Gastroesophageal sphincter (tissue), 4 donors: Measurements from ENCODE around the gene TAF6L. TPM values are rescaled to one million over a fixed set of nuclear protein-coding genes. Genes with fewer than 3 reads are reported as not detected.
"Not testable (repeated sequence)": the region's sequence is repeated elsewhere in the genome, so short reads cannot be mapped to it uniquely, and the experiment has no call there.

Experiments
- ATAC-seq: fragments of 150-250 bp; one replicate; pipeline ENCODE4 v1.9.1; 2016; ENCODE audit warnings: mild to moderate bottlenecking, moderate library complexity
- H3K27ac ChIP-seq, 4 donors: fragments of 200-600 bp; sonication (generic) in 3 of 4; 1 replicate in 3 of 4; 2 replicates in 1 of 4; pipeline ENCODE4 v1.5.1; 2016 to 2019
- H3K27me3 ChIP-seq: fragments of 200-600 bp; sonication (generic); one replicate; pipeline ENCODE4 v1.5.1; 2019
- H3K36me3 ChIP-seq, 2 donors: fragments of 200-600 bp; sonication (generic); one replicate each; pipeline ENCODE4 v1.5.1; 2019; ENCODE audit warnings: control low read depth in 1 of 2
- H3K4me1 ChIP-seq, 3 donors: fragments of 200-600 bp; sonication (generic); 1 replicate in 2 of 3; 2 replicates in 1 of 3; pipeline ENCODE4 v1.5.1; 2016 to 2019; ENCODE audit warnings: control low read depth in 2 of 3
- H3K4me3 ChIP-seq, 2 donors: fragments of 200-600 bp; sonication (generic); one replicate each; pipeline ENCODE4 v1.5.1; 2019; ENCODE audit warnings: mild to moderate bottlenecking in 1 of 2, moderate library complexity in 1 of 2
- H3K9me3 ChIP-seq, 3 donors: fragments of 200-600 bp; sonication (generic); one replicate each; pipeline ENCODE4 v1.5.1; 2017 to 2019; ENCODE audit warnings: control low read depth in 2 of 3
- CTCF ChIP-seq, 4 experiments: fragments of 200-600 bp in 2 of 4; fragments of 450-650 bp in 2 of 4; sonication (generic) in 1 of 4; IDR thresholded peaks; one replicate each; pipeline ENCODE4 v1.5.1; 2017 to 2019; ENCODE audit warnings: antibody characterized with exemption in 4 of 4, mild to moderate bottlenecking in 2 of 4, moderate library complexity in 2 of 4
- EP300 ChIP-seq: sonication (generic); formaldehyde crosslinking; IDR thresholded peaks from one replicate; pipeline ENCODE4 v1.6.1; 2017; ENCODE audit warnings: antibody characterized with exemption, mild to moderate bottlenecking
- POLR2A ChIP-seq, 2 donors: fragments of 450-650 bp; IDR thresholded peaks; one replicate each; pipeline ENCODE4 v1.6.1; 2017; ENCODE audit warnings: antibody characterized with exemption in 2 of 2, mild to moderate bottlenecking in 2 of 2, moderate library complexity in 1 of 2
- POLR2AphosphoS5 ChIP-seq: sonication (generic); formaldehyde crosslinking; IDR thresholded peaks from one replicate; pipeline ENCODE4 v1.6.1; 2017; ENCODE audit warnings: antibody characterized with exemption
- WGBS, 2 donors: methylation state at CpG; one replicate each; pipeline ENCODE4 v1.1.5; 2018; ENCODE audit warnings: low coverage in 1 of 2; 5-methylcytosine and 5-hydroxymethylcytosine counted together
- total RNA-seq, 4 donors: library from RNA; depleted of rRNA; stranded (reverse); fragments of >200 nt; gene quantifications; one replicate each; pipeline ENCODE4 v1.1.0, GENCODE V29; 2016

The TAF6L gene
- total RNA-seq, 4 donors from 2014 or later, result 5.5 to 23.4 (median 14.5) TPM

GRCh38 chr11:62732830-62733229 lies 38.4 kb upstream of the TAF6L start:
- TF ChIP-seq EP300 (no peak), POLR2AphosphoS5 (no peak), CTCF (IDR thresholded peaks at IDR 0.05) (no peak), POLR2A (IDR thresholded peaks at IDR 0.05) (no peak)
- WGBS, 2 donors, result 76% methylated on average over 2 of the region's 2 CpGs; no CpG with 5 or more reads in 1 of the 2 donors
- ATAC-seq, result no peak
- Histone ChIP-seq H3K9me3 (no peaks in the 10 kb centered on the region), H3K4me1 (peaks cover 0 to 43% (median 7%) of the 10 kb centered on the region in 3 donors), H3K27me3 (no peaks in the 10 kb centered on the region), H3K4me3 (no peak overlapping the region), H3K36me3 (peaks cover 0 to 68% of the 10 kb centered on the region in 2 donors), H3K27ac (no peak overlapping the region)

- Histone ChIP-seq H3K27me3 (no peaks in the 10 kb centered on the region), H3K9me3 (no peaks in the 10 kb centered on the region), H3K27ac (no peak overlapping the region), H3K4me3 (no peak overlapping the region), H3K36me3 (peaks cover 0 to 94% of the 10 kb centered on the region in 2 donors), H3K4me1 (peaks cover 0 to 10% (median 0%) of the 10 kb centered on the region in 3 donors)
- ATAC-seq, result no peak
- TF ChIP-seq EP300 (no peak), POLR2AphosphoS5 (no peak), CTCF (IDR thresholded peaks at IDR 0.05) (no peak), POLR2A (IDR thresholded peaks at IDR 0.05) (no peak)
Observed at GRCh38 chr11:62737196-62737595, 34.0 kb upstream of the TAF6L start.

- Histone ChIP-seq H3K4me1 (peaks cover 0 to 31% (median 5%) of the 10 kb centered on the region in 3 donors), H3K9me3 (no peaks in the 10 kb centered on the region), H3K27ac (no peak overlapping the region), H3K36me3 (peaks cover 0 to 23% of the 10 kb centered on the region in 2 donors), H3K4me3 (no peak overlapping the region), H3K27me3 (no peaks in the 10 kb centered on the region)
- no peak for ATAC-seq
- TF ChIP-seq POLR2AphosphoS5, result no peak
- TF ChIP-seq CTCF (IDR thresholded peaks at IDR 0.05), result no peak
- WGBS, 2 donors, result 77 to 78% methylated on average over 3 to 8 of the region's 9 CpGs
Observed at GRCh38 chr11:62747475-62748160, 23.6 kb upstream of the TAF6L start.

GRCh38 chr11:62749931-62750330 lies 21.3 kb upstream of the TAF6L start:
- Histone ChIP-seq H3K36me3 (peaks cover 0 to 29% of the 10 kb centered on the region in 2 donors), H3K4me1 (peaks cover 0 to 47% (median 14%) of the 10 kb centered on the region in 3 donors)
- not testable (repeated sequence) for H3K27ac ChIP-seq, ATAC-seq, H3K27me3 ChIP-seq, H3K9me3 ChIP-seq, H3K4me3 ChIP-seq
- 93% methylated on average over 3 of the region's 5 CpGs; no CpG with 5 or more reads in 1 of the 2 donors for WGBS, 2 donors

GRCh38 chr11:62752177-62752785 lies 18.9 kb upstream of the TAF6L start:
- Histone ChIP-seq H3K4me1 (peaks cover 0 to 47% (median 14%) of the 10 kb centered on the region in 3 donors), H3K4me3 (no peak overlapping the region), H3K27me3 (no peaks in the 10 kb centered on the region), H3K9me3 (no peaks in the 10 kb centered on the region), H3K36me3 (peaks cover 0 to 29% of the 10 kb centered on the region in 2 donors), H3K27ac (peak overlapping the region in 1 of 4 donors; percentile 93)
- 100% methylated on average over 3 of the region's 14 CpGs; no CpG with 5 or more reads in 1 of the 2 donors for WGBS, 2 donors
- TF ChIP-seq CTCF (IDR thresholded peaks at IDR 0.05) (no peak), POLR2AphosphoS5 (no peak), POLR2A (IDR thresholded peaks at IDR 0.05) (no peak), EP300 (no peak)
- no peak for ATAC-seq
